Esophagus muscularis mucosa (tissue), 4 donors: ENCODE data around the gene SLC6A16.

Experiments used
- EP300 ChIP-seq: sonication (generic); formaldehyde crosslinking; IDR thresholded peaks from one replicate; pipeline ENCODE4 v1.6.1; 2017; ENCODE audit warnings: antibody characterized with exemption
- POLR2A ChIP-seq: fragments of 450-650 bp; IDR thresholded peaks from one replicate; pipeline ENCODE4 v1.6.1; 2017; ENCODE audit warnings: antibody characterized with exemption, moderate library complexity, mild to moderate bottlenecking, low read depth
- POLR2AphosphoS5 ChIP-seq, 2 donors: sonication (generic); formaldehyde crosslinking; IDR thresholded peaks; one replicate each; pipeline ENCODE4 v1.6.1; 2017; ENCODE audit warnings: antibody characterized with exemption in 2 of 2
- TF ChIP-seq, protein P1 (sequence below), 3 experiments: fragments of 200-600 bp in 2 of 3; fragments of 450-650 bp in 1 of 3; sonication (generic) in 2 of 3; IDR thresholded peaks; one replicate each; pipeline ENCODE4 v1.5.1; 2017 to 2019; ENCODE audit warnings: antibody characterized with exemption in 3 of 3, mild to moderate bottlenecking in 2 of 3, moderate library complexity in 1 of 3

DNA sequence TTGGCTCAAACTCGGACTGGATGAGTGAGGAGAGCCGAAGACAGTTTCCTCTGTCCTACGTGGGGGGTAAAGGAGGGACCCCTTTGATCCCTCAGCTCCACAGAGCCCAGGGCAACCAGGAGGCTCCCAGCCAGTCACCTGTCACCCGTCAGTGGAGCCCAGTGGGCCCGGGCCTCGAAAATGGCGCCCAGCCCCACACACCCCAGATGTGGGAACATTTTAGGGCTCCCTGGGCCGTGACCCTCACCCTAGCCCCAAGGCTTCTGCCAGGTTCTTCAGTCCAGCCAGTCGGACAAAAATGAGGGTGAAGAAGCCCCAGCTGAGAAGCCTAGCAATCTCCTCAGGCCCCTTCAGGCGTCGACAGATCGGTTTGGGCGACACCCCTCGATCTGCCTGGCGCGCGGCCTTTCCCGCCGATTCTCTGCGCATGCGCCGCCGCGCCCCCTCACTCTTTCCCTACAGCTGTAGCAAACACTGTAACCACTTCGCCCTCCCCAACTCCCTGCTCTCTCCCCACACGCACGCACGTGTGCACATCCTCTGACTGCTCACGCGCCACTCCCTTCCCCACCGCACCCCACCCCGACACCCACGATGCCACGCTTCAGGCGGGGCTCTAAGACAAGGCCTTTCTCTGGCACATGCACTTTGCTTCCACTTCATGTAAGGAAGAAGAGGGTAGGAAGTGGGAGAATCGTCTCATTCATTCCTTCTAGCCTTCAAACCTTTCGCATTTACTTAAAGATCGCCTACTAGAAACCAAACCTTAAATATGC lies at the start of gene SLC6A16:
- no peak for TF ChIP-seq POLR2AphosphoS5 (IDR thresholded peaks at IDR 0.05)
- TF ChIP-seq, protein P1, sequence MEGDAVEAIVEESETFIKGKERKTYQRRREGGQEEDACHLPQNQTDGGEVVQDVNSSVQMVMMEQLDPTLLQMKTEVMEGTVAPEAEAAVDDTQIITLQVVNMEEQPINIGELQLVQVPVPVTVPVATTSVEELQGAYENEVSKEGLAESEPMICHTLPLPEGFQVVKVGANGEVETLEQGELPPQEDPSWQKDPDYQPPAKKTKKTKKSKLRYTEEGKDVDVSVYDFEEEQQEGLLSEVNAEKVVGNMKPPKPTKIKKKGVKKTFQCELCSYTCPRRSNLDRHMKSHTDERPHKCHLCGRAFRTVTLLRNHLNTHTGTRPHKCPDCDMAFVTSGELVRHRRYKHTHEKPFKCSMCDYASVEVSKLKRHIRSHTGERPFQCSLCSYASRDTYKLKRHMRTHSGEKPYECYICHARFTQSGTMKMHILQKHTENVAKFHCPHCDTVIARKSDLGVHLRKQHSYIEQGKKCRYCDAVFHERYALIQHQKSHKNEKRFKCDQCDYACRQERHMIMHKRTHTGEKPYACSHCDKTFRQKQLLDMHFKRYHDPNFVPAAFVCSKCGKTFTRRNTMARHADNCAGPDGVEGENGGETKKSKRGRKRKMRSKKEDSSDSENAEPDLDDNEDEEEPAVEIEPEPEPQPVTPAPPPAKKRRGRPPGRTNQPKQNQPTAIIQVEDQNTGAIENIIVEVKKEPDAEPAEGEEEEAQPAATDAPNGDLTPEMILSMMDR (IDR thresholded peaks at IDR 0.05) = no peak
- no peak for TF ChIP-seq POLR2A
- TF ChIP-seq EP300 = no peak
